K562 (cell line): ENCODE data around the gene CCDC73. TPM values are rescaled to one million over a fixed set of nuclear protein-coding genes. Genes with fewer than 3 reads are reported as not detected.

Experiments used
- ATAC-seq: fragments of 200-7000 bp; cut with Tn5 transposase; 3 replicates; pipeline ENCODE4 v1.9.1; 2020; ENCODE audit warnings: moderate library complexity
- BruUV-seq: library from RNA; stranded (reverse); fragments of 400-500 nt; replicated peaks from 2 replicates; lab custom pipeline; 2021; lab: Mats Ljungman, UMichigan
- CTCF ChIA-PET: fragments of 300-600 bp; formaldehyde crosslinking; extraction: SDS; loops from one replicate; lab custom pipeline; 2021; ENCODE audit warnings: low intra/inter-chr PET ratio; lab: Yijun Ruan, JAX
- POLR2A ChIA-PET: fragments of 300-600, 350-650 bp; sonication (Branson Sonifier 250); formaldehyde crosslinking; extraction: SDS; loops from one replicate; lab custom pipeline; 2021; ENCODE audit warnings: antibody characterized with exemption, inconsistent platforms; lab: Yijun Ruan, JAX
- DNase-seq, 4 experiments: peaks; one replicate each; pipeline versions ENCODE4 v3.0.0 to v3.0.0-alpha.2; 2011 to 2018; ENCODE audit warnings: low spot score in 3 of 4, mixed read lengths in 3 of 4; ENCODE audit errors: extremely low read depth in 1 of 4
- FAIRE-seq: peaks from 2 replicates; lab custom pipeline; 2011; peaks lifted over from hg19 to GRCh38; lab: Jason Lieb, UNC
- H2AFZ ChIP-seq: 2 replicates; pipeline ENCODE4 v1.6.0; 2011; ENCODE audit warnings: low read depth, low read length, control low read depth, inconsistent platforms
- H3K27ac ChIP-seq: fragments of 200-600 bp; 3 replicates; pipeline ENCODE4 v1.8.0; 2011; ENCODE audit warnings: low read depth, mild to moderate bottlenecking, control low read depth, inconsistent platforms, low read length, moderate library complexity, mixed read lengths; ENCODE audit errors: extremely low read depth
- H3K27me3 ChIP-seq, 2 experiments: fragments of 300-600 bp in 1 of 2; 2 replicates in 1 of 2; 3 replicates in 1 of 2; pipeline versions ENCODE4 v1.6.0 to v1.8.0; 2011; ENCODE audit warnings: inconsistent platforms in 2 of 2, low read length in 2 of 2, mild to moderate bottlenecking in 1 of 2, mixed read lengths in 1 of 2, moderate library complexity in 1 of 2; ENCODE audit not compliant: control insufficient read depth in 2 of 2, insufficient read depth in 2 of 2
- H3K36me3 ChIP-seq: fragments of 300-600 bp; 3 replicates; pipeline ENCODE4 v1.8.0; 2011; ENCODE audit warnings: mild to moderate bottlenecking, low read length, inconsistent platforms; ENCODE audit not compliant: control insufficient read depth, insufficient read depth
- H3K4me1 ChIP-seq, 2 experiments: fragments of 200-600 bp in 1 of 2; replicated peaks in 1 of 2; 2 replicates in 1 of 2; 3 replicates in 1 of 2; pipeline versions ENCODE4 v1.5.1 to v1.8.0; 2011; ENCODE audit warnings: inconsistent platforms in 2 of 2, low read length in 2 of 2, mild to moderate bottlenecking in 1 of 2, mixed read lengths in 1 of 2, moderate library complexity in 1 of 2; ENCODE audit not compliant: control insufficient read depth in 2 of 2, insufficient read depth in 2 of 2
- H3K4me2 ChIP-seq: 2 replicates; pipeline ENCODE4 v1.6.1; 2011; ENCODE audit warnings: low read length, control low read depth, inconsistent platforms, mixed read lengths; ENCODE audit not compliant: insufficient read depth
- H3K4me3 ChIP-seq: fragments of 200-600 bp; sonication (generic), shearing (Covaris generic); 2 replicates; pipeline ENCODE4 v1.5.1; 2016; ENCODE audit warnings: control low read depth, inconsistent platforms
- H3K79me2 ChIP-seq: fragments of 200-600 bp; 3 replicates; pipeline ENCODE4 v1.8.0; 2011; ENCODE audit warnings: low read length, inconsistent platforms; ENCODE audit not compliant: control insufficient read depth, insufficient read depth
- H3K9ac ChIP-seq, 2 experiments: 2 replicates each; pipeline versions ENCODE4 v1.6.0 to v1.6.1; 2011; ENCODE audit warnings: low read depth in 2 of 2, low read length in 2 of 2, control low read depth in 1 of 2, inconsistent platforms in 1 of 2, mild to moderate bottlenecking in 1 of 2, mixed read lengths in 1 of 2; ENCODE audit not compliant: insufficient read depth in 1 of 2
- H3K9me1 ChIP-seq: one replicate; pipeline ENCODE4 v1.6.0; 2011; ENCODE audit warnings: inconsistent platforms, mild to moderate bottlenecking, low read length, moderate library complexity; ENCODE audit not compliant: control insufficient read depth, insufficient read depth
- H3K9me3 ChIP-seq: replicated peaks from 2 replicates; pipeline ENCODE4 v1.5.1; 2011; ENCODE audit warnings: low read depth, low read length, inconsistent platforms; ENCODE audit not compliant: control insufficient read depth, insufficient read depth
- H4K20me1 ChIP-seq: replicated peaks from 2 replicates; pipeline ENCODE4 v1.6.1; 2011; ENCODE audit warnings: low read length, inconsistent platforms, mixed read lengths; ENCODE audit not compliant: control insufficient read depth, insufficient read depth
- CEBPG ChIP-seq, 3 experiments: fragments of 200-800 bp in 1 of 3; sonication (Bioruptor generic) in 1 of 3; sonication (generic) in 1 of 3; formaldehyde crosslinking in 1 of 3; IDR thresholded peaks in 2 of 3; conservative IDR thresholded peaks in 1 of 3; 2 replicates each; pipeline versions ENCODE4 v1.6.1 to v1.8.0; 2016 to 2022; ENCODE audit warnings: missing compliant biosample characterization in 2 of 3, missing genetic modification characterization in 2 of 3, mild to moderate bottlenecking in 1 of 3, missing genetic modification reagents in 1 of 3
- DLX4 ChIP-seq: fragments of 250-450 bp; sonication (Bioruptor Pico); IDR thresholded peaks from 2 replicates; pipeline ENCODE4 v1.6.1; 2021; ENCODE audit warnings: mild to moderate bottlenecking
- EWSR1 ChIP-seq: fragments of 450-650 bp; IDR thresholded peaks from 2 replicates; pipeline ENCODE4 v1.6.1; 2018; ENCODE audit warnings: borderline replicate concordance, mild to moderate bottlenecking, low read depth, moderate library complexity; ENCODE audit not compliant: partially characterized antibody
- HIVEP1 ChIP-seq: fragments of 250-450 bp; sonication (Bioruptor Pico); IDR thresholded peaks from 2 replicates; pipeline ENCODE4 v1.4.0; 2020; ENCODE audit warnings: mild to moderate bottlenecking
- HMGN3 ChIP-seq: IDR thresholded peaks from 2 replicates; pipeline ENCODE4 v1.6.1; 2011; ENCODE audit warnings: borderline replicate concordance, low read depth, mild to moderate bottlenecking, mixed read lengths, low read length; ENCODE audit not compliant: insufficient read length; ENCODE audit errors: extremely low read depth
- HOMEZ ChIP-seq: fragments of 250-450 bp; sonication (Bioruptor Pico); IDR thresholded peaks from 2 replicates; pipeline ENCODE4 v1.4.0; 2020; ENCODE audit warnings: mild to moderate bottlenecking, moderate library complexity
- RUNX1 ChIP-seq: sonication (generic); IDR thresholded peaks from 2 replicates; pipeline ENCODE4 v1.6.1; 2016; ENCODE audit warnings: antibody characterized with exemption, low read depth
- TCF3 ChIP-seq: sonication (generic); formaldehyde crosslinking; IDR thresholded peaks from 2 replicates; pipeline ENCODE4 v1.4.0; 2020; ENCODE audit warnings: mild to moderate bottlenecking, missing genetic modification reagents
- ZMIZ1 ChIP-seq, 2 experiments: fragments of 150-350 bp in 1 of 2; IDR thresholded peaks; 2 replicates each; pipeline ENCODE4 v1.6.1; 2012 to 2016; ENCODE audit warnings: low read depth in 2 of 2, low read length in 2 of 2, mild to moderate bottlenecking in 1 of 2, moderate library complexity in 1 of 2
- ZNF217 ChIP-seq: sonication (generic); formaldehyde crosslinking; IDR thresholded peaks from 2 replicates; pipeline ENCODE4 v1.8.0; 2022; ENCODE audit warnings: mild to moderate bottlenecking, missing genetic modification reagents
- WGBS: fragments of 100-300 bp; shearing (Covaris generic); methylation state at CpG from one replicate; pipeline ENCODE4 v1.1.6; 2016; ENCODE audit warnings: low coverage, mixed read lengths; ENCODE audit not compliant: insufficient coverage; ENCODE audit errors: missing lambda C conversion rate; 5-methylcytosine and 5-hydroxymethylcytosine counted together
- in situ Hi-C: fragments of 300-500 bp; cut with MboI; formaldehyde crosslinking; loops from 4 replicates; pipeline ENCODE4 v1.15.0; 2018; ENCODE audit warnings: inconsistent platforms, mixed read lengths
- intact Hi-C: fragments of 100-400 bp; cut with micrococcal nuclease; formaldehyde crosslinking; loops from 2 replicates; pipeline ENCODE4 v1.14.2; 2022
- polyA plus RNA-seq, 8 experiments: library from polyadenylated mRNA; depleted of rRNA in 4 of 8; stranded (reverse) in 5 of 8; unstranded in 3 of 8; fragments of >200 nt; fragmentation: Nextera tagmentation in 2 of 8; fragmentation: Illumina TruSeq in 1 of 8; extraction: Ambion mirVana in 2 of 8; extraction: Trizol in 1 of 8; gene quantifications; 2 replicates each; pipeline versions ENCODE4 v1.2.1 to v1.2.3, GENCODE V29; 2011 to 2014; ENCODE audit warnings: inconsistent platforms in 1 of 8, missing spikeins in 1 of 8
- total RNA-seq, 7 experiments: library from RNA; depleted of rRNA in 6 of 7; stranded (reverse); fragments of >200 nt in 6 of 7; fragmentation: Illumina TruSeq in 2 of 7; extraction: Trizol in 2 of 7; gene quantifications; 2 replicates each; pipeline versions ENCODE4 v1.2.1 to v1.2.3, GENCODE V29; 2011 to 2021; ENCODE audit warnings: low replicate concordance in 1 of 7
- TF ChIP-seq, protein P1 (sequence below): fragments of 200-400 bp; formaldehyde crosslinking; IDR thresholded peaks from 2 replicates; pipeline ENCODE4 v1.6.1; 2017; ENCODE audit warnings: mild to moderate bottlenecking, low read depth, low read length, moderate library complexity

CCDC73 gene
- total and polyA plus RNA-seq, 9 of the 15 experiments (the other 6 are each of a cell fraction or from before 2014, with no cell fraction given): 0.20 to 0.21 TPM; not detected in 7

DNA sequence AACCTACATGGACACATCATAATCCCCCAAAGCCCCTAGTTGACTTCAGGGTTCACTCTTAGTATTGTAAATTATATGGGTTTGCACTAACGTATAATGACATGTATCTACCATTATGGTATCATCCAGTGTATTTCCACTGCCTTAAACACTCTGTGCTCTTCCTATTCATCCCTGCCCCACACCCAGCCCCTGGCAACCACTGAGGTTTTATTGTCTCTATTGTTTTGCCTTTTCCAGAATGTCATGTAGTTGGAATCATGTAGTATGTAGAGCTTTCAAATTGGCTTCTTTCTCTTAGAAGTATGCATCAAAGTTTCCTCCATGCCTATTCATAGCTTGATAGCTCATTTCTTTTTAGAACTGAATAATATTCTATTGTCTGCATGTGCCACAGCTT lies 227.3 kb downstream of the CCDC73 start (continued):
- TF ChIP-seq EWSR1 (no peak), DLX4 (CRISPR knock-in tag) (no peak), ZMIZ1 (IDR thresholded peaks at IDR 0.05; ENCODE audit: low read depth in 2 of 2, low read length in 2 of 2) (no peak), HIVEP1 (no peak)
- TF ChIP-seq, all 486 proteins: peak for 0

DNA sequence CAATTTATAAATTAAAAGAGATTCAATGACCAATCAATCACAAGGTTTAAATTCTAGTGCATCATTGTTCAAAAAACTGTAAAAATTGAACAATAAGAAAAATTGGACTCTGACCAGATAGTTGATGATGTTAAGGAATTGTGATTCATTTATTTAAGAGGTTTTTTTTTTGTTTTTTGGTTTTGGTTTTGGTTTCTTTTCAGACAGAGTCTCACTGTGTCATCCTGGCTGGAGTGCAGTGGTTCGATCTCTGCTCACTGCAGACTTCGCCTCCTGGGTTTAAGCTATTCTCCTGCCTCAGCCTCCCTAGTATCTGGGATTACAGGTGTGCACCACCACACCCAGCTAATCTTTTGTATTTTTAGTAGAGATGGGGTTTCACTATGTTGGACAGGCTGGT lies 227.9 kb downstream of the CCDC73 start:
- Histone ChIP-seq H3K27me3 (no peaks in the 10 kb centered on the region), H3K9ac (no peak overlapping the region), H3K79me2 (no peaks in the 10 kb centered on the region), H3K4me2 (no peak overlapping the region), H3K4me1 (peaks cover 0 to 8% of the 10 kb centered on the region in 2 experiments; a peak in 2 of 5 replicates), H3K27ac (no peak overlapping the region), H4K20me1 (no peaks in the 10 kb centered on the region), H3K9me3 (no peaks in the 10 kb centered on the region), H2AFZ (no peak overlapping the region), H3K4me3 (no peak overlapping the region), H3K9me1 (no peaks in the 10 kb centered on the region), H3K36me3 (no peaks in the 10 kb centered on the region)
- no TSS peak for BruUV-seq
- intact Hi-C loops (no loop called here), in situ Hi-C loops (no loop called here)
- WGBS: 44% methylated on average over 2 of the region's 2 CpGs
- ATAC-seq (no peak), FAIRE-seq (no peak), DNase-seq (no peak)
- ChIA-PET POLR2A (interaction anchor here (0.8 to 1.3 kb wide), 2 partner anchors 17 to 302 kb away, joined by 3 to 4 read pairs; partner anchors contain the start of gene EIF3M), CTCF (no interaction called here)
- TF ChIP-seq HOMEZ (CRISPR knock-in tag): no peak
- no peak for TF ChIP-seq RUNX1
- TF ChIP-seq ZNF217 (CRISPR knock-in tag): no peak
- TF ChIP-seq CEBPG (CRISPR knock-in tag; IDR thresholded peaks at IDR 0.05): no peak
- TF ChIP-seq CEBPG (tag; conservative IDR thresholded peaks at IDR 0.05 in 1 of 2, IDR thresholded peaks at IDR 0.05 in 1 of 2): no peak
- TF ChIP-seq HMGN3: no peak
- TF ChIP-seq DLX4 (CRISPR knock-in tag): no peak
- TF ChIP-seq, protein P1, sequence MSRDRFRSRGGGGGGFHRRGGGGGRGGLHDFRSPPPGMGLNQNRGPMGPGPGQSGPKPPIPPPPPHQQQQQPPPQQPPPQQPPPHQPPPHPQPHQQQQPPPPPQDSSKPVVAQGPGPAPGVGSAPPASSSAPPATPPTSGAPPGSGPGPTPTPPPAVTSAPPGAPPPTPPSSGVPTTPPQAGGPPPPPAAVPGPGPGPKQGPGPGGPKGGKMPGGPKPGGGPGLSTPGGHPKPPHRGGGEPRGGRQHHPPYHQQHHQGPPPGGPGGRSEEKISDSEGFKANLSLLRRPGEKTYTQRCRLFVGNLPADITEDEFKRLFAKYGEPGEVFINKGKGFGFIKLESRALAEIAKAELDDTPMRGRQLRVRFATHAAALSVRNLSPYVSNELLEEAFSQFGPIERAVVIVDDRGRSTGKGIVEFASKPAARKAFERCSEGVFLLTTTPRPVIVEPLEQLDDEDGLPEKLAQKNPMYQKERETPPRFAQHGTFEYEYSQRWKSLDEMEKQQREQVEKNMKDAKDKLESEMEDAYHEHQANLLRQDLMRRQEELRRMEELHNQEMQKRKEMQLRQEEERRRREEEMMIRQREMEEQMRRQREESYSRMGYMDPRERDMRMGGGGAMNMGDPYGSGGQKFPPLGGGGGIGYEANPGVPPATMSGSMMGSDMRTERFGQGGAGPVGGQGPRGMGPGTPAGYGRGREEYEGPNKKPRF: no peak
- no peak for TF ChIP-seq TCF3 (CRISPR knock-in tag)
